AG04449 (cell line): ENCODE measurements around the gene TXNRD2.

Source experiments
- CTCF ChIA-PET: fragments of 350-600 bp; formaldehyde crosslinking; extraction: SDS; loops from one replicate; lab custom pipeline; 2021; ENCODE audit warnings: antibody characterized with exemption; lab: Yijun Ruan, JAX
- POLR2A ChIA-PET: fragments of 400-600, 350-600 bp; formaldehyde crosslinking; extraction: SDS; loops from one replicate; lab custom pipeline; 2020; ENCODE audit warnings: antibody characterized with exemption, inconsistent platforms; lab: Yijun Ruan, JAX
- DNase-seq: peaks from one replicate; pipeline ENCODE4 v3.0.0-alpha.2; 2010; ENCODE audit warnings: low read depth, low spot score
- H3K4me3 ChIP-seq: 2 replicates; pipeline ENCODE4 v1.5.1; 2011; ENCODE audit warnings: low read depth, mild to moderate bottlenecking, control low read depth, low read length
- TF ChIP-seq, protein P1 (sequence below): IDR thresholded peaks from one replicate; pipeline ENCODE4 v1.5.1; 2011; ENCODE audit warnings: mild to moderate bottlenecking, moderate library complexity, low read length, control low read depth, inconsistent platforms; ENCODE audit not compliant: insufficient read depth; ENCODE audit errors: missing control alignments

Gene TXNRD2

GRCh38 chr22:19870153-19871022, 71.2 kb downstream of the TXNRD2 start:
- CTCF ChIA-PET = no interaction called here
- DNase-seq = no peak

GRCh38 chr22:19869497-19870152, 72.0 kb downstream of the TXNRD2 start:
- DNase-seq = no peak
- CTCF ChIA-PET = interaction anchor here (0.8 to 0.9 kb wide), 2 partner anchors 15 to 18 kb away, joined by 3 read pairs; partner anchors contain the start of genes GNB1L and RTL10
- TF ChIP-seq, protein P1, sequence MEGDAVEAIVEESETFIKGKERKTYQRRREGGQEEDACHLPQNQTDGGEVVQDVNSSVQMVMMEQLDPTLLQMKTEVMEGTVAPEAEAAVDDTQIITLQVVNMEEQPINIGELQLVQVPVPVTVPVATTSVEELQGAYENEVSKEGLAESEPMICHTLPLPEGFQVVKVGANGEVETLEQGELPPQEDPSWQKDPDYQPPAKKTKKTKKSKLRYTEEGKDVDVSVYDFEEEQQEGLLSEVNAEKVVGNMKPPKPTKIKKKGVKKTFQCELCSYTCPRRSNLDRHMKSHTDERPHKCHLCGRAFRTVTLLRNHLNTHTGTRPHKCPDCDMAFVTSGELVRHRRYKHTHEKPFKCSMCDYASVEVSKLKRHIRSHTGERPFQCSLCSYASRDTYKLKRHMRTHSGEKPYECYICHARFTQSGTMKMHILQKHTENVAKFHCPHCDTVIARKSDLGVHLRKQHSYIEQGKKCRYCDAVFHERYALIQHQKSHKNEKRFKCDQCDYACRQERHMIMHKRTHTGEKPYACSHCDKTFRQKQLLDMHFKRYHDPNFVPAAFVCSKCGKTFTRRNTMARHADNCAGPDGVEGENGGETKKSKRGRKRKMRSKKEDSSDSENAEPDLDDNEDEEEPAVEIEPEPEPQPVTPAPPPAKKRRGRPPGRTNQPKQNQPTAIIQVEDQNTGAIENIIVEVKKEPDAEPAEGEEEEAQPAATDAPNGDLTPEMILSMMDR = no peak
- POLR2A ChIA-PET = no interaction called here
- no peak overlapping the region for H3K4me3 ChIP-seq

More at GRCh38 chr22:19870153-19871022, 71.2 kb downstream of the TXNRD2 start:
- POLR2A ChIA-PET = no interaction called here
- TF ChIP-seq, protein P1 = no peak
- H3K4me3 ChIP-seq = no peak overlapping the region

DNA sequence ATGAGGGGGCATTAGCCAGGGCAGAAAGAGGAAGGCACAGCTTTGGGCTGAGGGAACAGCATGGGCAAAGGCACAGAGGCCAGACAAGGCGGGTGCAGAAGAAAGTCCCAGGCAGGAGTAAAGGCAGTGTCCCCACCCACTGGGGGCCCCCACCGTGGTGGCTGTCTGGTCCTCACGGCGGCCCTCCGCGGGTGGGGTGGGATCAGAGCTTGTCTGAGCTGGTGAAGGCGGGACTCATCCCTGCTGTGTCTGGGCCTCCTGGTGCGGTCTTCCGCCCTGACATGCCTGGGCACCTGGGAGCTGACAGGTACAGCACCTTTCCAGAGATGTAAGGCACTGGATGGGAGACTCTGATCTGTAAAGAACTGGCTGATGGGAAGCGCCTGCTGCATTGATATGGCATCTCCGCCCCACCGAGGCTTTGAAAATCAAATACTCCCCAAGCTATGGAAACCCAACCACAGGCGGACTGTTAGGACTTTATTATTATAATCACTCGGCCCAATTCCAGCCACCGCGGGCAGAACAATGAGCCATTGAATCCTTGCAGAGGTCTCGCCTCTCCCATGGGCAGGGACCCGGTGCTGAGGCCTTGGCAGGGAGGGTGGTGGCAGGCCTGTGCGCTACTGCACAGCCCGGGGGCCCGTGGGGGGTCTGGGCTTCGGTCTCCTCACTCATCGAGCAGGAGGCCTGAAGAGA, 72.7 kb downstream of the TXNRD2 start:
- ChIA-PET CTCF (interaction anchor here (0.8 to 0.9 kb wide), 2 partner anchors 14 to 18 kb away, joined by 3 read pairs; partner anchors contain the start of genes GNB1L and RTL10), POLR2A (no interaction called here)
- no peak for DNase-seq
- no peak overlapping the region for H3K4me3 ChIP-seq
- TF ChIP-seq, protein P1 = no peak

- no peak overlapping the region for H3K4me3 ChIP-seq
- ChIA-PET CTCF (no interaction called here), POLR2A (no interaction called here)
- TF ChIP-seq, protein P1 = no peak
- no peak for DNase-seq
Observed at GRCh38 chr22:19868333-19868732, 73.3 kb downstream of the TXNRD2 start.

GRCh38 chr22:19867617-19868016, 74.0 kb downstream of the TXNRD2 start:
- ChIA-PET CTCF (no interaction called here), POLR2A (no interaction called here)
- no peak for DNase-seq
- TF ChIP-seq, protein P1 = no peak
- H3K4me3 ChIP-seq = no peak overlapping the region
